A204.1 (cell line): ENCODE data around the gene CTIF.

Source experiments
- FAIRE-seq: peaks from 2 replicates; lab custom pipeline; 2012; peaks lifted over from hg19 to GRCh38; lab: Jason Lieb, UNC

The CTIF gene

DNA sequence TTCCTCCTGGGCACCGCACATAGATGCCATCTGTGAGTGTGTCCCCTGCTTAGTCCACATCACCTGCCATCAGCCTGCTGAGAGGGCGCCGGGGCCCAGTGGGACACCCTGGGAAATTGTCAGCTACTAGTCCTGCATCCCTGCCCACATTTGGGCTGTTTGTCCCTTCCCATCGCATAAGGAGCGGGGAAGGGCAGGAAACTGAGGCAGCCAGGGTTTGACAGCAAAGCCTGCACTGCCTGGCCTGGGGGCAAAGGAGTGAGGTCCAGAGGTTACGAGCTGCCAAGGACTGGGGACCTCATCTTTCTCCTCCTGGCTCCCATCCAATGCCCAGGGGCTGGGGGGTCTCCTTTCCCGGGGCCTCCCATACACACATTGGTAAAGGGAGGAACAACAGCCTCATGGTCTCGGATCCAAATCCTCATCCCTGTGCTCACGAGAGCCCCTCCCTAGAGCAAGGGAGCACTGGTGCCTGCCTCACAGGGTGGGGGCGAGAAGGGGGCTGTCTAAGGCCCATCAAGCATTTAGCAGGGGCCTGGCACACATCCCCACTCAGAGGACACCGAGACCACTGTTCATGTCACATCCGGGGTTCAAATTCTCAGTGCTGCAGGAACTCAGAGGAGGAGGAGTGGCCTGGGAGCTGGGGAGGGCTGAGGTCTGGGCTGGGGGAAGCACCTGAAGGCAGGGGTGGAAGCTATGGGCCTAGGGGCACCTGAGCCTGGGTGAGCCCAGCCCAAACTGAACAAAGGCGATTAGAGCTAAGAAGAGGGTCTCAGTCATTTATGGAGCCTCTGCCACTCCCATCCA lies 298.2 kb downstream of the CTIF start:
- no peak for FAIRE-seq

DNA sequence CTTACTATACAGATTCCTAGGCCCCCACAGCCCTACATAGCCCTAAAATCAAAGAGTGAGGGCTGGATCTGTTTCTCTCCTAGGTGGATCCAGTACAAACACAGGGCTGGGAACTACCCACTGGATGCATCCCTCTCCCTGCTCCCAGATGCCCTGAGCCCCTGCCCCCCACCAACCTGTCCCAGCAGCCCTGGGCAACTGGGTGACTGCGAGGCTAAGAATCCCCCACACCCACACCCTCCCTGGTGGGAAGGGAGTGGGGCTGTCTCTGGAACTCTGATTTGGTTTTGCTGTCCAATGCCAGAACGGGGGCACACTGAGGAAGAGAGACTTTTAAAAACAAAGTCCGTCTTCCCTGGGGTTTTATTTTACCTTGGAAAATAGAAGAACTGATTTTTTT lies 298.8 kb downstream of the CTIF start:
- FAIRE-seq: no peak

DNA sequence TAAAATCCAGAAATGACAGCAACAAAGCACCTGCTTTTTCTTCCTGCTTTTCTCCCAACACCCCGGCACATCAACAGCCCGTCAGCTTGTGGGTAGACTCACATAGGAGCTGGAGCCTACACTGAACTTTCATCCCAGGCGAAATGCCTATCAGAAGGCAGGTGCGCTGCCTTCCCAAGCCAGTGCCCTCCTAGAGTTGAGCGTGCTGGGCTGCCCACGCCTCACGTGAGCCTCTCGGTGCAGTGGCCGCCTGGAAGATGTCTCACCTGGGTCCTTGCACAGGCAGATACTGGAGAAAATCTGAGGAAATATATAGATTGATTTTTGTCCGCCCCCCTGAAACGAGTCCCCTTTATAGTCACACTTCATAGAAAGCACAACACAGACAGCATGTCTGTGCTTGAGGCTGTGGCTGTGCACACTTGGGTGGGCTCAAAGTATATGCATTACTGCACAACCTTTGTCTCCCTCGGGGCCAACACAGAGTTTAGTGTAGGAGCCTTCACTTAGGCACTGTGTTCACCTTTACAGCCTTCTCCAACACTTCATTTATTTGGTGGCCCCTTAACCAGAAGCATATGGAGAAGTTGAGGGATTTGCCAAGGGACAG lies 299.4 kb downstream of the CTIF start:
- FAIRE-seq: no peak

DNA sequence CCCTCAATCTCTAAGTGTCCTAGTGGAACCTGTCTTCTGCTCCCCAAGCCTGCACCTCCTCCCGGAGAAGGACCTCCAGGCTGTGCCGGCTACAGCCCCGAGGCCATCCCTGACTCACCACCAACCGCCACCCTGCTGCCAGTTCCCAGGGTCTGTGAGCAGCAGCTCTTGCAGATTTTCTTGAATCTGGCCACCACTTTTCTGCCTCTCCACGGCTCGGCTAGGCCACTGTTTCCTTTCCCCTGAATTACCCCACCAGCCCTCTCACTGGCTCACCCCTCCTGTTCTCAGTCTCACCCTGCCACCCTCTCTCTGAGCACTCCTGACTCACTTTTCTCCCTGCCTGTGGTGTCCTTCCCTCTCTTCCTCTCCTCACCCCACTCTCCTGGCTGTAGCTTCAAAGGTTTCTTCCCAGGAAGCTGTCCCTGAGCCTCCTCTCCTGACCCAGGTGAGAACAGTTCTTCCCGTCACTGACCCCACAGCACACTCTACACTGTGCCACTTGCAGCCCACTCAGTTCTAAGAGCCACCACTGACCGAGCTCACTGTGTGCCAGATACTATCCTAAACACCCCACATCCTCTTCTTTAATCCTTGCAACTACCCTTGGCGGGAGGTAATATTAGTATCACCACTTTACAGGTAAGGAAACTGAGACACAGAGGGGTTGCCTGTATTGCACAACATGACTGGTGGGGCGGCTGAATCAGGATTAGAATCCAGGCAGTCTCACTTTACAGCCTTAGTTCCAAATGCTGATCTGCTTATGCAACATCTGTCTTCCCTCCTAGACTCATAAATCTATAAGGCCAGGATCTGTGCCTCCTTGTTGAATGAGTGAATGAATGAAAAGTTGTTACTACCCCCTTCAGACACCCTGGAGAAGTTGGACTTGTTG lies 300.3 kb downstream of the CTIF start:
- FAIRE-seq: no peak

DNA sequence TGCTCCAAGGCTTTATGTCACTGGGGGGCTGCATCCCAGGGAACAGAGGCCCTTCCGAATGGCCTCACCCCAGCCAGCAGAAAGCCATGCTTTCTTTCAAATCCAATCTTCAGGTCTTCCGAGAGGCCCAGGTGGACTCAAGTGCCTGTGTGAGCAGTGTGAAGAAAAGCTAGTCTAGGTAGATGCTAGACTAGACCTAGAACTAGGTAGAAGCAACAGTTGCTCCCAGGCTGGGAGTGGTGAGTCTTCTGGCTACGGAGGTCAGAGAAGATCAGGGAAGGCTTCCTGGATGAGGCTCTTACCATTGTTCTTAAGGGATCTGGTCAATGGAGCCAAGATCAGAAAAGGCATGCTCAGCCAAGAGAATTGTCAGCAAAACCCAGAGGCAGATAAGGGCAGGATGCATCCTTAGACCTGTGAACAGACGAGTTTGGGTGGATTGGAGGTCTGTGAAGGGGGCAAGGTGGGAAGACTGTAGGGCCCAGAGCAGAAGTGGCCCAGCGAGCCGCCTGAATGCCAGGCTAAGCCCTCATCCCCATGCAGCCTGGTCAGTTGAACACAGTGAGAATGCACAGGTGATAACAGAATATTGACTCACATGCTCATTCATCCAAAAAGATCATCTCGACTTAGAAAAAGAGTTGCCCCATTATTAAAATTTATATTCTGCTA lies 301.1 kb downstream of the CTIF start:
- no peak for FAIRE-seq

DNA sequence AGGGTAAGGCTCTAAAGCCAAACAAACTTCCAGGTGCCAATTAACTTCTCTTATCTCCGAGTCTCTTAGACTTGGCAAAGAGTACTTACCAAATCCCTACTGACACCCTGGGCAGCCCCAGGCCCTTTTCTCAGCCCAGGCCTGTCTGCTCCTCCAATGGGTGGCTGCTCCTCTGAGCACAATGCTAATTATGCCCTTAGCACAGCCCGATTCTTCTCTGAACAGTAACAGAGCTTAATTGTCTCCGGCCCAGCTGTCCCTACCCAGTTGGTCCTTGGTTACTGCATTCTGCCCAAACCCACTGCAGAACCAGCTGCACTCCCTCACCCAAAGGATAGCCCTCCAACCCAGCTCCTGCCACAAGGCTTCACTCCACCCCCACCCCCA lies 301.7 kb downstream of the CTIF start:
- no peak for FAIRE-seq

DNA sequence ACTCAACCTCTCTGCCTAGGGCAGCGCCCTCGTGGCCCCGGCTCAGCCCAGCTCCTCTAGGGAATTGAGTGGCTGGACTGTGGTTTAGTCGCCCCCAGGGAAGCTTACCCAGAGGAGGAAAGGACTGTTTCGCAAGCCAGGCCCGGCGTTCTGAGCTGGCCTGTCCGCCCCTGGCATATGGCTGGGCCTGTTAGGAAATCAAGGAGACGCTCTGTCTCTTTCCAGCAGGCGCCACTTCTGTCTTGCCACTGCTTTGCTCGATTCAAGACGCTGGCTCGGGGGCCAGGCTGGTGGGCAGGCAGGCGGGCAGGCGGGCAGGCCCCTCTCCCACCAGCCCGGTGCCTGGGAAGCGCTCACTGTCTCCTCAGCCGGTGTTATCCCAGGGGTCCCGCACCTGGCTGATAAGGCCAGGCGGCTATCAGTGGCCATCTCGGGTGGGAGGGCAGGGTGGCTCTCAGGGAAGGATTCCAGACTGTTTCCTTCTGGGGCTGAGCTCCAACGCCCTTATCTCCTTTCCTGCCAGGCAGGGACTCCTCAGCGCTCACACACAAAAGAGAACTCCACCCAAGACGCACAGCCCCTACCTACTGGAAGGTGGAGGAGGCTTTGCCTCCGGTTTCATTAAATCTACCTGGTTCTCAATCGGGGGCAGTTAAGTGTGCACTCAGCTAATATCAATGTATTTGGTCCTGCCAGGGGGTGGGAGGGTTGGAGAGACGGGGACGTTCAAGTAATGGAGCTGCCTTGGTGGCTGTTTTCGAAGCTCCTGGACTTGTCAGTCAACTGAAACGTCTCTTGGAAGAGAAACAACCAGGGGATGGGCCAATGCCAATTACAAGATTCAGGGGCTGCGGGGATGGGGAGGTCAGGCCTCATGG lies 302.8 kb downstream of the CTIF start:
- no peak for FAIRE-seq

DNA sequence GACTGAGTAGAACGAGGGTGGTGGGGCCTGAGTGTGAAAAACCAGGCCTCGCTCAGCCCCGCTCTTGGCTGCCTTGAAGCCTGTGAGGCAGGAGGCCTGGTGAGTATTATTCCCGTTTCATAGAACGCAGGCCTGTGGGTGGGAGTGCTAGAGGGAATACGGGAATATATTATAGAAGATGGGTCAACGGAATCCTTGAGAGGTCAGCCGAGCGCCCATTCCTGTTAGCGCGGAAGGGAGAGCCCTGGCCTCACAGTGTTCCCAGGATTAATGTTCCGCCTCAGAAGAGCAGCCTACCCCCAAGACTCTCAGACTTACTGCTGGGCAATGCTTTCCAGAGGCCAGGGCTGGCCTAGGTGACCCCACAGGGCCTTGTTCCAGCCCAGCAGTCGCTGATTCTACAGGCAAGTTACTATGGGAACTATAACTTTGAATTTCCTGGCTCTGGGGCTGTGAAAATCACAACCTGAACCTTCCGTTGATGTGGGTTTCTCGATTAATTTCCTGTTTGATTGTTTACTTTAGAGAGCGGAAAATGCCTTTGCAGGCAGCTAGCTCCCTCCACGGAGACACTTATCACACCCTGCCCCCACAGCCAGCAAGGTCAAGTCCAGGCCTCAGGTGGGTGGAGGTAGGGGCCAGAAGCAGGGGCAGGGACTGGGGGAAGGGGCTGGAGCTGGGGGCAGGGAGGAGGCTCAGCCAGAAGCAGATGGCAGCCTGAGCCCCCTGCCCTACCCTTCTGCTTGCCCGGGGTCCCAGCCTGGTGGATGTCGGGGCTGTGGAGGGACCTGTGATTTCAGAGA lies 303.6 kb downstream of the CTIF start:
- FAIRE-seq: no peak

DNA sequence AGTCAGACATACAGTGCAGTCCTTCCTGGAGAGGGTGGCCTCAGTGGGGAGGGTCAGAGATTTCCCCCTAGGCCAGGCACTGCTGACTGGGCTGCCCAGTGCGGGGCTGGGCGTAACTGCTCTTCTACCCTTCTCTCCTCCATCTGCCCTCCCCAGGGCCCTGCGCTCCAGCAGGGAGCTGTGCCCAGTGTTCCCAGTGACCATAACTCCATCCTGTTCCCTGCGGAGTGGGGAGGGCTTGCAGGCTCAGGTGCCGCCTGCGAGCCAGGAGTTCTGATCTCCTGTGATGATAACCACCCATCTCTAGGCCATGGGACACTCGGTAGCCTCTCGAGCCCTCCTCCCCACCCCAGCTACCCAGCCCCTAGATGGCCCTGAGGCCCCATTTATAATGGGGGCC lies 304.3 kb downstream of the CTIF start:
- no peak for FAIRE-seq

DNA sequence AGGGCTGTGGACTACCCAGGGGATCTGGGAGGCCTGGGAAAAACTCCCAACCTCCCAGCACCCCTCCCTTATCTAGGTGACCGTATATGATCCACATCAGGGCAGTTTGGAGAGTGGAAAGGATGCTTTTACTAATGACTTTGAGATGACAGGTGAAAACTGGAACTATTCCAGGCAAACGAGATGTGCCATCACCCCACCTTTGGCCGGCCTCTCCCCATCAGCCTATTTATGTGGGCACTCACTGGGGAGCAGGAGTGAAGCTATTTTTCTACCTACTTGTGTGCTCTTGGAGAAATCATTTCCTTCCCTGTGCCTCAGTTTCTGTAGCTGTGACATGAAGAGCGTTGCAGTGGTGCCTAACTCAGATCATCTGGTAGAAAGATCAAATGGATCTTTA lies 304.8 kb downstream of the CTIF start:
- FAIRE-seq: no peak

DNA sequence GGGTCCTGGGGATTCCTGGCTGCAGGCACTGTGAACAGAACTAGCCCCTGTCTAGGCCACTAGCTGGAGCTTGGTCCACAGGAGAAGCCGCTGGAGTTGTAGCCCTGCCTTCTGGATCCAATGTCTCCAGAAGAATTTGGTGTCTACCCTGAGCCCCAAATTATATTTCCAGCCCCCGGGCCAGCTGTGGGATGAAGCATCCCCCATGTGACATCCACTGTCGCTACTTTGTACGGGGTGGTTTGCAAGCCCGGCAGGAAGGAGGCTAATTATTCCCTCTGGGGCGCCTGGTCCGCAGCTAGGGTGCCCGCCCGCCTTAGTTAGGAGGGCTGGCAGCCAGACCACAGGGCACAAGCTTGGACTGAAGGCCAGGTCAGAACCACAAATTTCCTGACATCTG lies 305.4 kb downstream of the CTIF start:
- no peak for FAIRE-seq

DNA sequence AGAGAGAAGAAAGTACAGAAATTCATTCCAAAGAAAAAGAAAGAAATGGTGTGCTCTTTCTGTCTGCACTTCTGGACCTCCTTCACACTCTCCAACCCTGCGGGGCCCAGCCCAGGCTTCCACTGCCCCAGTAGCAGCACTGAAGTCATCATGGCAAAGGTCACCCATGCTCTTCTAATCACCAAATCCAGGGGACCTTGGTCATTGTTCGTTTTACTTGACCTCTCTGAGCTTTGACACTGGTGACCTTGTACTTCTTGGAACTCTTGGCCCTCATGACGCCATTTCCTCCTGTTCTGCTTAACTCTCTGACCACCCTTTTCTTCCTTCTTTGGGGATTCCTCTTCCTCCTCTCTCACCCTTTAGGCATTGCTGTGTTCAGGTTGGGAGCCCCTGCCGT lies 306.3 kb downstream of the CTIF start:
- no peak for FAIRE-seq

DNA sequence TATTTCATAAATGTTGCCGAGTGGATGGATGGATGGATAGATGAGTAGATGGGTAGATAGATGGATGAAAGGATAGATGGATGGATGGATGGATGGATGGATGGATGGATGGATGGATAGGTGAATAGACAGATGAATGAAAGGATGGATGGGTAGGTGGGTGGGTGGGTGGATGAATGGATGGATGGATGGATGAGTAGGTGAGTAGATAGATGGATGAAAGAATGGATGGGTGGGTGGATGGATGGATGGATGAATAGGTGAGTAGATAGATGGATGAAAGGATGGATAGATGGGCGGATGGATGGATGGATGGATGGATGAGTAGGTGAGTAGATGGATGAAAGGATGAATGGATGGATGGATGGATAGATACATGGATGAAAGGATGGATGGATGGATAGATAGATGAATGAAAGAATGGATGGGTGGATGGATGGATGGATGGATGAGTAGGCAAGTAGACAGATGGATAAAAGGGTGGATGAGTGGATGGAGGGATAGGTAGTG lies 307.6 kb downstream of the CTIF start:
- FAIRE-seq: no peak

DNA sequence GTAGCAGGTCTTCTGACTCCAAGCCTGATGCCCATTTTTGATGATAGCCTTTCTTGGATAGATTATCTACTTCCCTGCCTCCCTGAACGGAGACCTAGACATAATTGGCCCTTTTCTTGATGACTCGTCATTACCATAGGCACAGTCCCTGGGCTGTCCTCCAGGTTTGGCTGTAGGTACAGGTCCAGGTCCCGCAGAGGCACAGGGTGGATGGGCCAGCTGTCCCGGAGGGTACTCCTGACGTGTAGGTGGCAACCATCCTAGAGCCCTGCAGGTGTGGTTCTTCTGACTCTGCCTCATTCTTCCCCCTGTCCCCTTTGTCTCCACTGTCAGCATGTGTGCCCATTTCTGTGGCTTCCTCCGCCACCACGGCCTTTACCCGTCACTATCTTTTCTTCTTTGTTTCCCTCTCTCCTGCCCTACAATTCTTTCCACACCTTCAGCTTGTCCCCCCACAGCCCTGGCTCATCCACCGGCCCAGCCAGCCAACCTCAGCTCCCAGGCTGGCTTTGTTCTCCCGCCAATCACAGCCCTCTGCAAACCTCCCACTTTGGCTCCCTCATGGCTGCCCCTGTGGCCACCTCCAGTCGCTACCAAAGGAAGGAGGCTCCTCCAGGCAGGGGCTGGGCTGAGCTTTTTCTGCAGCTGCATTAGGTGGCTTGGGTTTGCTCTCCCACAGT lies 309.1 kb downstream of the CTIF start:
- FAIRE-seq: no peak

DNA sequence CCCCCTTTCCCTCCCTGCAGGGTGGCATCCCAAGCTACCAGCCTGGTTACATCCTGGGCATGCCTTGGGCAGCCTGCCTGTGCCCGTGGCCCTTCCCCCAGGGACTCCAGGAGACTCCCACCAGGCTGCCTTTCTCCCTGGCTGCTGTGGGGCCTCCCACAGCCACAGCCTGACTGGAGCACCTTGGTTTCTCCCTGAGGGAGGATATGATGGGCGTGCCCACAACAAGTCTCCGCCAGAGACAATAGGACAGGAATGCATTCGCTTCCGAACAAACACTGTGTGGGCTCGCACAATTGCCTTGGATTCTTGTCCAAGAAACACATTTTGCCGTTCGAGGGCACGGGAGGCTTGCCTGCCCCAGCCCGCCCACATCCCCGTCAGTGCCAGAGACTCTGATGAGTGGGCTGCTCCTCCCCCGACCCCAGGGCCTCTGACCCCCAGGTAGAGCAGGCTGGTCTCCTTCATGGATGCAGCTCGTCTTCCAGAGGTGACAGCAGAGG lies 309.9 kb downstream of the CTIF start:
- no peak for FAIRE-seq

DNA sequence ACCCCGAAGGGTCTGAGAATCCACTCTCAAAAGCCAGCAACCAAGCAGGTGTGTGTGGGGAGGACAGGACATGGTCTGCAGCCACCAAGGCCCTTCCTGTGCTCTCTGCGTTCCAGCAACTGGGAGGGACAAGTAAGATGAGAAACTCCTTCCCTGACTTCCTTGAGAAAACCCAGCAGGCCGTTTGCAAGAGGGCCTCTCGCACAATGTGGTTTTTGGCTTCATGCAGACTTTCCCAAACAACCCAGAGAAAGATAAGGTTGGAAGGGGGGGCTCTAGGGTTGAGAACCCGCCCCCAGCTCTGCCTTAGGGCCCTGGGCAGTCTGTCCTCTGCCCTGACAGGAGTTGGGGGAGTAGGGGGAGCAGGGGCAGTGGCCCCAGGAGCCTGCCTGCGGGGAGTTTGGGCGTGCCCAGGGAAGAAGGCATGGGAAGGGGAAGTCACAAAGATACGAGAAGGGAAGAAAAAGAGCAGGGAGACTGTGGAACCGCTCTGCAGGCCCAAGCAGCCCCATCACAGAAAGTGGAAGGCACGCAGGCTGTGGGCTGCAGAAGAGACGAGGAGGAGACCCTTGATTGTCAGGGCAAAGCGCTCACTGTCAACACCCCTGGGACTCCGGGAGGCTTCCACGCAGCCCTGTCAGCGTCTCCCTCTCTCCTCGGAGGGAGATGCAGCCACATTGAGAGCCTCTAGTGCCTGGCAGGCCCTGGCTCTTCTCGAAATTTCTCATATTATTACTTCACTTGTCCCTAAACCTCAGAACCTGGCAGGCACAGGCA lies 312.2 kb downstream of the CTIF start:
- no peak for FAIRE-seq

DNA sequence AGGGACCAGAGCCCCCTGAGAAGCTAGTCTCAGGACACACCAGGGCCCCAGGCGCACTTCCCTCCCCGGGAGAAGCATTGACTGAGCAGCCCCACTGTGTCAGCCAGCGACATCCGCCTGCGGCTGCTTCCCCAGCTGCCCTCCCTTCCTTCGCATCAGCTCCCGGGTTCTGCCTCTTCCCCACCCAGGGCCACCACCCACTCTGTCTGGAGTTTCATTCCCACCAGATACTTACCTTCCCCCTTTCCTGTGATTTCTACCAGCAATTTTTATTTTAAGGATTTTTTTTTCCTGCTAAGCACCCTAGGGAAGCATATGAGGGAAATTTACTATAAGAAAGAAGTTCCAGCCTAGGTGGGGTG lies 312.7 kb downstream of the CTIF start:
- FAIRE-seq: no peak

DNA sequence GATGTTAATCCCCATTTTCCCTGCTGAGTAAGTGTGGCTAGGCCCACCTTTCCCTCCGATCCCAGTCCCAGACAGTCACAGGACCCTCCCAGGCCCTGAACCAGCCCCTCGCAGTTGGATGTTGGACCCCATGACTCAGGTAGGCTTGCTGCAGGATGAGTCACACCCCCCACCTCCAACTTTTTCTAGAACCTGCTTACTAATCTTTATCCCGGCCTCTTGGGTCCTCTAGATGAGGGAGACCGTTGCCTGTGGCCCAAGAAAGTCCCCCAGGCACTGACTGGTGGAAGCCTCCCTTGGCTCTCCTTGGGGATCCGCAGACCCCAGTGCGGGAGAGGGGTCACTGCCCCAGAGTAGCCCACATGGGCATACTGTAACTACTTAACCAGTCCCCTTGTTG lies 313.5 kb downstream of the CTIF start:
- no peak for FAIRE-seq

DNA sequence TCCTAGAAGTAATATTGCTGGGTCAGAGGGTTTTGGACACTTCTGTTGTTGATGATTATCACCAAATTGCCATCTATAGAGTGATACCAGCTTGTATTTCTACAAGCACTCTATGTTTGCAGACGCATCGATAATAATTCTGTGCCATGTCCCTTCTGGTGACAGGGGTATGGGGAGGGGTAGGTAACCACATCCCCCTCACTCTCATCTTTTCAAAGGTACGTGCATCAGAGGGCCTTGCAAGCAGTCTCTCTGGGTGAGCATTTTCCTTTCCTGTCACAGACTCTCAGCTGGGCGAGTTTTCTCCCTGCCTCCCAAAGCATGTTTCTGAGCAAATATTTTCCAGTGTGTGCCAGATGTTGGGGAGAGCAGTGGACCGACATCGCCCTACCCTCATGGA lies 314.0 kb downstream of the CTIF start:
- no peak for FAIRE-seq
